HFFc6 (cell line): ENCODE data around the gene IPO13. TPM values are rescaled to one million over a fixed set of nuclear protein-coding genes. Genes with fewer than 3 reads are reported as not detected.

Source experiments
- DNase-seq: peaks from one replicate; pipeline ENCODE4 v3.0.0-alpha.2; 2018
- H3K27ac Mint-ChIP-seq: 2 replicates; pipeline ENCODE4 v1.8.0; 2020; ENCODE audit warnings: mild to moderate bottlenecking, mixed read lengths
- H3K27me3 Mint-ChIP-seq: 2 replicates; pipeline ENCODE4 v1.8.0; 2021; ENCODE audit warnings: mild to moderate bottlenecking, moderate library complexity, mixed read lengths; ENCODE audit not compliant: insufficient read depth
- H3K36me3 Mint-ChIP-seq: 2 replicates; pipeline ENCODE4 v1.8.0; 2021; ENCODE audit warnings: low read depth, mixed read lengths
- H3K4me1 Mint-ChIP-seq: 2 replicates; pipeline ENCODE4 v1.8.0; 2020; ENCODE audit warnings: low read depth, mixed read lengths
- H3K4me3 Mint-ChIP-seq: 2 replicates; pipeline ENCODE4 v1.8.0; 2020; ENCODE audit warnings: mild to moderate bottlenecking, moderate library complexity, mixed read lengths
- H3K9me3 Mint-ChIP-seq: 2 replicates; pipeline ENCODE4 v1.8.0; 2020; ENCODE audit warnings: mild to moderate bottlenecking, mixed read lengths
- CTCF ChIP-seq: fragments of 200-600 bp; sonication (generic); IDR thresholded peaks from 2 replicates; pipeline ENCODE4 v1.5.0; 2021; ENCODE audit warnings: antibody characterized with exemption, mild to moderate bottlenecking
- total RNA-seq, 6 experiments: library from RNA; stranded (reverse); fragmentation: NEBNext Ultra II Directional; extraction: Animal tissue kit (Norgen Biotek cat#: 25700); gene quantifications; 2 replicates in 1 of 6; 3 replicates in 5 of 6; pipeline ENCODE4 v1.2.3, GENCODE V29; 2021

Gene IPO13
- total RNA-seq, 6 experiments from 2014 or later: 24.0 to 27.8 (median 25.0) TPM

DNA sequence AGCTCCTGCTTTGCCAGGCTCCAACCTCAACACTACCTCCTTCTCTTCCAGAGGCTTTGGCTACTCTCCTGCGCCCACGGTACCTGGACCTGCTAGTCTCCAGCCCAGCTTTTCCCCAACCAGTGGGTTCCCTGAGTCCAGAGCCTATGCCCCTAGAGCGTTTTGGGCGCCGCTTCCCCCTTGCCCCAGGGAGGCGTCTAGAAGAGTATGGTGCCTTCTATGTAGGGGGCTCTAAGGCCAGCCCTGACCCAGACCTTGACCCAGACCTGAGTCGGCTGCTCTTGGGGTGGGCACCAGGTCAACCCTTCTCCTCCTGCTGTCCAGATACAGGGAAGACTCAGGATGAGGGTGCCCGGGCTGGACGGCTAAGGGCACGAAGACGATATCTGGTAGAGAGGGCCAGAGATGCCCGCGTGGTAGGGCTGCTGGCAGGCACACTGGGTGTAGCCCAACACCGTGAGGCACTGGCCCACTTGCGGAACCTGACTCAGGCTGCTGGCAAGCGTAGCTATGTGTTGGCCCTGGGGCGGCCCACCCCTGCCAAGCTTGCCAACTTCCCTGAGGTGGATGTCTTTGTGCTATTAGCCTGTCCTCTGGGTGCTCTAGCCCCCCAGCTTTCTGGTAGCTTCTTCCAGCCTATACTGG lies 24.7 kb downstream of the IPO13 start:
- Mint-ChIP-seq H3K27ac (no peak overlapping the region), H3K4me3 (peak overlapping the region; percentile 99), H3K4me1 (peaks cover 28% of the 10 kb centered on the region), H3K27me3 (no peaks in the 10 kb centered on the region), H3K9me3 (no peaks in the 10 kb centered on the region), H3K36me3 (peaks cover 25% of the 10 kb centered on the region)
- no peak for DNase-seq
- TF ChIP-seq CTCF: no peak

GRCh38 chr1:43973981-43974442 lies 27.3 kb downstream of the IPO13 start:
- no peak for TF ChIP-seq CTCF
- peaks cover 52% of the 10 kb centered on the region for H3K4me1 Mint-ChIP-seq
- H3K36me3 Mint-ChIP-seq: peaks cover 27% of the 10 kb centered on the region
- H3K27me3 Mint-ChIP-seq: peaks cover 4% of the 10 kb centered on the region; the same call in 1 of the 2 replicates
- H3K4me3 Mint-ChIP-seq: peak overlapping the region; percentile 92
- H3K27ac Mint-ChIP-seq: peak overlapping the region; percentile 81
- DNase-seq: no peak
- H3K9me3 Mint-ChIP-seq: no peaks in the 10 kb centered on the region

- H3K27me3 Mint-ChIP-seq: peaks cover 4% of the 10 kb centered on the region; the same call in 1 of the 2 replicates
- H3K27ac Mint-ChIP-seq: peak within 1 kb of the TSS; percentile 81
- H3K4me3 Mint-ChIP-seq: peak within 1 kb of the TSS; percentile 92
- H3K9me3 Mint-ChIP-seq: no peaks in the 10 kb centered on the region
- peaks cover 27% of the 10 kb centered on the region for H3K36me3 Mint-ChIP-seq
- peaks cover 52% of the 10 kb centered on the region for H3K4me1 Mint-ChIP-seq
- TF ChIP-seq CTCF: peak; percentile 54; the same call in 1 of the 2 replicates
- peak; percentile 90 for DNase-seq
Observed at GRCh38 chr1:43974443-43975248, 27.9 kb downstream of the IPO13 start, which contains the start of gene ATP6V0B. Gene ATP6V0B, plus strand, starts transcription at chr1:43974960. Its CDS starts 81 bp downstream, at chr1:43975041.

DNA sequence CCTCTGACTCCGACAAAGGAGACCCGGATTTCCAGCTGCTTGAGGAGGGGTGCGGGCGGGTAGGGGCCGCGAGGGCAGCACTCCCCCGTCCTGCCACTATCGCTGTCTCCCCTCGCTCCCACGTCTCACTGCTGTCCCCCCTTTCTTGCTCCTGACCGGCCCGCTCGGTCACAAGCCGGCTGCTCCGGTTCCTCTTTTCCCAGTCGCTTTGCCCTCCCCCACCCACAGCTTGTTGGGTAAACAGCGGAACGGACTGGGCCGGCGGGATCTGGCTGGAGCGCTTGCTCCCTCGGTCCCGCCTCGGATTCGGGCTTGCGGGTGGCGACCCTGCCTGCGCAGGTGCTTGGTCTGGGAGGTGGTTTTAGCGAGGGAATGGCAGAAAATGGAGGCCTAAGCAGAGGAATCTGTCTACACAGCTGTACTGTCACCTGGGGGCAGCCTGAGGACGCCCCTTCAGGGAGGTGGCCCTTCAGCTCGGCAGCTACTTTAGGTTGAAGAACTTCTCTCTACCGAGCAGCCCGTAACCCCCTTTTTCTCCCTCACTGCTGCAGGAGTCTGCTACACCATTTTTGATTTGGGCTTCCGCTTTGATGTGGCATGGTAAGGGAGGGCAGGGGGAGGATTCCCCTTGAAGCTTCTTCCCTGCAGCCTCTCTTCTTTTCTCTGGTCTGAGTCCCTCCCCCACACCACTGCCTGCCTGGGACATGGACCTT lies 28.7 kb downstream of the IPO13 start:
- no peaks in the 10 kb centered on the region for H3K9me3 Mint-ChIP-seq
- peaks cover 54% of the 10 kb centered on the region for H3K4me1 Mint-ChIP-seq
- peaks cover 4% of the 10 kb centered on the region; the same call in 1 of the 2 replicates for H3K27me3 Mint-ChIP-seq
- peak overlapping the region; percentile 92 for H3K4me3 Mint-ChIP-seq
- H3K27ac Mint-ChIP-seq: peak overlapping the region; percentile 81
- DNase-seq: no peak
- H3K36me3 Mint-ChIP-seq: peaks cover 27% of the 10 kb centered on the region
- TF ChIP-seq CTCF: no peak

DNA sequence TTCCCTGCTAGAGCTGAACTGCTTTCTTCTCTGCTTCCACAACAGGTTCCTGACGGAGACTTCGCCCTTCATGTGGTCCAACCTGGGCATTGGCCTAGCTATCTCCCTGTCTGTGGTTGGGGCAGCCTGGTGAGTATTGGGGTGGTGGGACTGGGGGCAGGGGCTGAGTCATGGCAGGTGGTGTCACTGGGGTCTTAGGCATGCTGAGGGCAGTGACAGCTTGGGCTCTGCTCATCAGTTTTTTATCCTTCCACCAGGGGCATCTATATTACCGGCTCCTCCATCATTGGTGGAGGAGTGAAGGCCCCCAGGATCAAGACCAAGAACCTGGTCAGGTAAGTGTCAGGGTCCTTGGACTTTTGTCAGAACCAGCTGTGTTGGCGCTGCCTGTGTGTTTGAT lies 29.3 kb downstream of the IPO13 start:
- H3K27ac Mint-ChIP-seq: peak overlapping the region; percentile 81
- peaks cover 4% of the 10 kb centered on the region; the same call in 1 of the 2 replicates for H3K27me3 Mint-ChIP-seq
- no peaks in the 10 kb centered on the region for H3K9me3 Mint-ChIP-seq
- H3K36me3 Mint-ChIP-seq: peaks cover 33% of the 10 kb centered on the region
- TF ChIP-seq CTCF: peak; percentile 39
- DNase-seq: no peak
- peak overlapping the region; percentile 92 for H3K4me3 Mint-ChIP-seq
- peaks cover 54% of the 10 kb centered on the region for H3K4me1 Mint-ChIP-seq
